ENCODE results near the gene CELF4. TPM values are rescaled to one million over a fixed set of nuclear protein-coding genes. Genes with fewer than 3 reads are reported as not detected.

The CELF4 gene
- total RNA-seq, 2 donors from 2014 or later = not detected

DNA sequence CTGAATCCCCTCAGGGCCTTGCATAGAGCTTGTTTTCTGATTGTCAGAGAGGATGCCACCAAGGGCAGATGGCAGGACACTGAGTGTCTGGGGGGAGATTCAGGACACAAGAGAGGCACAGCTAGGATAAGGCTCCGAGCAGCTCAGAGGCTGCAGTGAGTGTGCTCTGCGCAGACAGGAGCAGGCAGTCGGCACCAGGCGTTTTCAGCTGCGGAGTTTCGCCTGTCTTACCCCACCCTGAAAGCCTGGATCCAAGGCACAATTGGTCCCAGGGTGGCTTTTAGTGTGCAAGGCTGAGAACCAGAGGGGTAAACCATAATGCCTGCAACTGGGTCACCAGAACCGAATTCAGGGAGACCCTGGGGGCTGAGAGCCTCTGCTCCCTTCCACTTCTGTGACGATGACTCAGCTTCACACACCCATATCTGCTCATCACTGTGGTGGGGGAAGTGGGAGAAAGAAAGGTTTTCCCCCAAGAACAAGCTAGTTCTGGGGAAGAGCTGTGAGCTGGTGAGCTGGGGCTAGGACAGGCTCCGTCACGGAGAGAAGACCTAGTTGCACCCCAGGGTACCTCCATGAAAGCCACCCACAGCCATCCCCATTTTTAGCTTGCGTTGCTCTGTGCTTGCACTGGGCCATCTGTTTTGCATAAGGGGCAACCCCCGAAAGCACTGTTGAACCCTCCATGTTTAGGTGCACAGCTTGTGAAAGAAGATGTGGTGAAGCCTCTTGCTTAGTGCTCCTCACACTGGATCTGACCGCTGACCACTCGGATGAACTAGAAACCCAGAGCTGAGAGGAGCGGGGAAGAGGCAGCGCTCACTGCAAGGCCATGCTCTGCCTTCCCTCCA, 173.7 kb downstream of the CELF4 start:
- no peak for ATAC-seq
- H3K36me3 Mint-ChIP-seq (ENCODE audit: low read depth) = peaks cover 7% of the 10 kb centered on the region
- DNase-seq = no peak
- H3K9me3 ChIP-seq (ENCODE audit: control insufficient read depth, low read length, poor library complexity, severe bottlenecking) = no peaks in the 10 kb centered on the region
- no peak overlapping the region for H3K27ac Mint-ChIP-seq
- H3K4me1 Mint-ChIP-seq = peaks cover 5% of the 10 kb centered on the region
- peaks cover 59% of the 10 kb centered on the region for H3K27me3 Mint-ChIP-seq
- H3K4me3 Mint-ChIP-seq = no peak overlapping the region

DNA sequence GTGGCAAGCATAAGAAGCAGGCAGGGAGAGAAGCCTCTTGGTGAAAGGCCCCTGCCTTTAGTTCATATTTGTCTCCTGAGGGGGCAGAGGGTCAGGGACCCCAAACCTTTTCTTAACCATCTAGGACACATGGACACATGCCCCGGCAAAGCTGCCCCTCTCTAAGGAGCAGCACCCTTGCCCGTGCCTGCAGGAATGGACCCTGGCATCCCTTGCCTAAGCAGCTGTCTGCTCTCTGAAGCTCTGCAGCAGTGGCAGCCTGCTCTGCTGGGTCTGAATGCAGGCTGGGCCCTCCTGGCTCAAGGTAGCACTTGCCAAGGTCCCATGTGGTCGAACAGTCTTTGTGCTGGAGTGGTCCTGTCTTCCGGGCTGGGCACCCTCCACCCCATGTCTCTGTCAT, 174.4 kb downstream of the CELF4 start:
- Mint-ChIP-seq H3K27ac (no peak overlapping the region), H3K36me3 (ENCODE audit: low read depth) (peaks cover 8% of the 10 kb centered on the region), H3K4me3 (no peak overlapping the region), H3K4me1 (peaks cover 5% of the 10 kb centered on the region), H3K27me3 (peaks cover 54% of the 10 kb centered on the region)
- no peaks in the 10 kb centered on the region for H3K9me3 ChIP-seq (ENCODE audit: control insufficient read depth, low read length, poor library complexity, severe bottlenecking)
- ATAC-seq (no peak), DNase-seq (no peak)

DNA sequence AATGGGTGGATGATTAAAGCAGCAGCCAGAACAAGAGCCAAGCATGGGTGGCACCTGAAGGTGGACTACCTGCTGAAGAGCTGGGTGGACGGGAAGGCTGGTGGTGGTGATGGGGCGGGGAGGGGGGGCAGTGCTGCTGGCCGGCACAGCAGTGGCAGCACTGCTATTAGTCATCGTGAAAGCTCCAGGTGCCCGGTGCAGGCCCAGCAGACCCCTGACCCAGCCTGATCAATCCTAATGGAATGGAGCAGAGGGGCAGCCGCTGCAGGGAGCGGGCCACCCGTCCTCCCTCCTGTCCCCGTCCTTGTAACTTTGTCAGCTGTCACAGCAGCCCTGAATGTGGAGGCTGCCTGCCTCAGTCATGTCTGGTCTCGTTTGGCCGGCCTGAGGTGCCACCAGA, 174.9 kb downstream of the CELF4 start:
- H3K4me3 Mint-ChIP-seq = no peak overlapping the region
- H3K27ac Mint-ChIP-seq = no peak overlapping the region
- no peak for ATAC-seq
- H3K9me3 ChIP-seq (ENCODE audit: control insufficient read depth, low read length, poor library complexity, severe bottlenecking) = no peaks in the 10 kb centered on the region
- peaks cover 8% of the 10 kb centered on the region for H3K4me1 Mint-ChIP-seq
- peaks cover 54% of the 10 kb centered on the region for H3K27me3 Mint-ChIP-seq
- peaks cover 7% of the 10 kb centered on the region for H3K36me3 Mint-ChIP-seq (ENCODE audit: low read depth)
- DNase-seq = no peak

DNA sequence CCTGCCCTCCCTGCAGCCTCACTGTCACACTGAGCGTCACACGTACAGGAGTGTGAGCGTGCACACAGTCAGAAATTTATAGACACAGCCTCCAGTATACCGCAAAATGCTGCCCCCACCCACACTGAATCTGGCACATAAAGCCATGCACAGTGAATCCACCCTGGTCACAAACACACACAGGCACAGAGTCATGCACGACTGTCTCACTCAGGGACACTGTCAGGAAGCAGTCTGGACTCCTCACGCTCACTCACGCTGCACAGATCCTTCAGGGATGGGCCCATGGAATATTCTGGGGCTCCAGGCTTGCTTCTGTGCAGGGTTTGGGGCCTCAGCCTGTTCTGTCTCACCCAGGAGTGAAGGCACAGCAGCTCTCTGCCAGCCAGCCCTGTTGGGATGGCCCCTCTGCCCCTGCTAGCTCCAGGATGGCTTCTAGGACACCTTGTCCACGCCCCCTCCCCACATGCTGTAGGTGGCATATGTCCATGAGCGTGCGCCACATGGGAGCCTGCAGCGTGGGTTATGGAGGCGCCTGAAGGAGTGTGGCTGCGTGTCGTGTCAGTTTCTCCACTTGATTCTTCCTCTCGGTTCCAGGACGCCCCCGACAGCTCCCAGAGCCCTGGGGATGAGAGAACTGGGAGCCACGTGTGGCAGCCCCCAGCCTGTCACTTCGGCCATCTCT, 175.8 kb downstream of the CELF4 start:
- ATAC-seq (no peak), DNase-seq (no peak)
- peaks cover 4% of the 10 kb centered on the region for H3K4me1 Mint-ChIP-seq
- peaks cover 3% of the 10 kb centered on the region for H3K36me3 Mint-ChIP-seq (ENCODE audit: low read depth)
- peaks cover 48% of the 10 kb centered on the region for H3K27me3 Mint-ChIP-seq
- no peak overlapping the region for H3K4me3 Mint-ChIP-seq
- no peaks in the 10 kb centered on the region for H3K9me3 ChIP-seq (ENCODE audit: control insufficient read depth, low read length, poor library complexity, severe bottlenecking)
- no peak overlapping the region for H3K27ac Mint-ChIP-seq

DNA sequence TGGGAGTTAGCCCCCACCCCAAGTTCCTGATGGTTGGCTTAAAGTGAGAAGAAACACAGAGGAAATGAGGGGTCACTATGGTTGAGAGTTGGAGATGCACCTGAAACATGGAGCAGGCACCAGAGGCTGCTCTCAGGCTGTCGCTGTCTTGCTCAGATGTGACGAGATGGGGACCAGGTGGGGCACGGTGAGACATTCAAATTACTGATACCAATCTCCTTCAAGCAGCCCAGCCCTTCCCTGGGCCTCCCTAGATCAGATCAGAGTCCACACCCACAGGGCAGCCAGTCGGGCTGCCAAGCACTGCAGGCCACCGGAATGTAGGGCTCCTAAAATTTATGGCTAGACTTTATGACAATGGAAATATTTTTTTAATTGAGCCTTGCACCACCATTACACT, 176.6 kb downstream of the CELF4 start:
- Mint-ChIP-seq H3K4me1 (peaks cover 3% of the 10 kb centered on the region), H3K4me3 (no peak overlapping the region), H3K27ac (no peak overlapping the region), H3K27me3 (peaks cover 52% of the 10 kb centered on the region), H3K36me3 (ENCODE audit: low read depth) (peaks cover 2% of the 10 kb centered on the region)
- H3K9me3 ChIP-seq (ENCODE audit: control insufficient read depth, low read length, poor library complexity, severe bottlenecking) = no peaks in the 10 kb centered on the region
- no peak for DNase-seq
- no peak for ATAC-seq

DNA sequence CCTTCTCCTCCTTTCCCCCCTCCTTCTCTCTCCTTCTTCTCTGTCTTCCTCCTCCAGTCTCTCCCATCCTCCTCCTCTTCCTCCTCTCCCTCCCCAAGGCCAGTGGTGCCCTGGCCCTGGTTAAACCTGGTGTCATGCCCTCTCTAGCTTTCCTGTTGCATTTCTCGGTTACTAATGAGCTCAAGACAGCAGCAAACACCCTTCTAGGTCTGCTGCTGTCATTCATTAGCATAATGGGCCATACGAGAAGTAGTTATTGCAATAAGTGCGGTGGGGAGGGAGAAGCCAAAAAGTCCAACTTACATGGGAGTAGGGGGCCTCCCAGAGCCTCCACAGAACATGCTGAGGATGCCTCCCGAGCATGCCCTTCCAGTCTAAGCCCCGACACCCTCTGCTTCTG, 177.2 kb downstream of the CELF4 start:
- ATAC-seq (no peak), DNase-seq (no peak)
- H3K36me3 Mint-ChIP-seq (ENCODE audit: low read depth) = peaks cover 2% of the 10 kb centered on the region
- H3K27me3 Mint-ChIP-seq = peaks cover 55% of the 10 kb centered on the region
- peaks cover 3% of the 10 kb centered on the region for H3K4me1 Mint-ChIP-seq
- H3K9me3 ChIP-seq (ENCODE audit: control insufficient read depth, low read length, poor library complexity, severe bottlenecking) = no peaks in the 10 kb centered on the region
- no peak overlapping the region for H3K4me3 Mint-ChIP-seq
- no peak overlapping the region for H3K27ac Mint-ChIP-seq

DNA sequence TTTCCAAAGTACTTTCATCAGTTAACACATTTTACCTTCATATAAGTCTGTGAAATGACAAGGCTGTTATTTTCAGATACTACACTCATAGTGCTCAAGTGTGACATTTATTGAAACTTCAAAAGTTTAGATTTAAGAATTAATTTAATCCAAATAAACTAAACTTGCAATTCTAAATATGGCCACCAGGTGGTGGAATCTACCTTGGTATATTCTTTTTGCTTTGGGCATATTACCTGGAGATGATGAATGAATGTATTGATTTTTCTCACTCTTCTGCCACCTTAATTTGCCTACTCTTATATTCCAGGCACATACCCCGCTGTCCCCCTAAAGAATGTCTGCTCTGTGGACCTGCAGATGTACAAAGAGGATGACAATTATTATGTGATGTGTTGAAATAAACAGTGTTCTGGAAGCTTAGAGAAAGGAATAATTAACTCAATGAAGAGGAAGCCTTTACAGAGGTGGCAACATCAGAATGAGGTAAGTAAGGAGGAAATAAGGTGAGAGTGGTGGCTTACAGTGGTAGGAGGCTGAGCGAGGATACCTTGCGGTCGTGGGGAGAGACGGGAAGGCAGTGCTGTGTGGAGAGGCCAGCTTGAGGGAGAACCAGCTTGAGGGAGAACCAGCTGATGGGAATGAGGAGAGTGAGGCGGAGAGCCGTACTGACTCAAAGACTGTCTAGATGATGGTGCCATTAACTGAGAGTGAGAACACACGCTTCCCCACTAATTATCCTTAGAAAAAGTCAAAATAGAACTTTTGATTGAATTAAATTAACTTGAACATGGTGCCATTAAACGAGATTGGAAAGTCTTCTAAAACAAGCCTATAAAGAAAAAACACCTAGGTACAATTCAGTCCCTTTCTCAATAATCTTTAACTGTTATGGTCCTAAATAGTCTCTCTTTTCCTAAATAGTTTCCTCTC, 179.5 kb downstream of the CELF4 start:
- Mint-ChIP-seq H3K27ac (no peak overlapping the region), H3K27me3 (peaks cover 37% of the 10 kb centered on the region), H3K4me3 (no peak overlapping the region), H3K36me3 (ENCODE audit: low read depth) (peaks cover 2% of the 10 kb centered on the region), H3K4me1 (peaks cover 3% of the 10 kb centered on the region)
- no peak for ATAC-seq
- DNase-seq = no peak
- no peaks in the 10 kb centered on the region for H3K9me3 ChIP-seq (ENCODE audit: control insufficient read depth, low read length, poor library complexity, severe bottlenecking)

DNA sequence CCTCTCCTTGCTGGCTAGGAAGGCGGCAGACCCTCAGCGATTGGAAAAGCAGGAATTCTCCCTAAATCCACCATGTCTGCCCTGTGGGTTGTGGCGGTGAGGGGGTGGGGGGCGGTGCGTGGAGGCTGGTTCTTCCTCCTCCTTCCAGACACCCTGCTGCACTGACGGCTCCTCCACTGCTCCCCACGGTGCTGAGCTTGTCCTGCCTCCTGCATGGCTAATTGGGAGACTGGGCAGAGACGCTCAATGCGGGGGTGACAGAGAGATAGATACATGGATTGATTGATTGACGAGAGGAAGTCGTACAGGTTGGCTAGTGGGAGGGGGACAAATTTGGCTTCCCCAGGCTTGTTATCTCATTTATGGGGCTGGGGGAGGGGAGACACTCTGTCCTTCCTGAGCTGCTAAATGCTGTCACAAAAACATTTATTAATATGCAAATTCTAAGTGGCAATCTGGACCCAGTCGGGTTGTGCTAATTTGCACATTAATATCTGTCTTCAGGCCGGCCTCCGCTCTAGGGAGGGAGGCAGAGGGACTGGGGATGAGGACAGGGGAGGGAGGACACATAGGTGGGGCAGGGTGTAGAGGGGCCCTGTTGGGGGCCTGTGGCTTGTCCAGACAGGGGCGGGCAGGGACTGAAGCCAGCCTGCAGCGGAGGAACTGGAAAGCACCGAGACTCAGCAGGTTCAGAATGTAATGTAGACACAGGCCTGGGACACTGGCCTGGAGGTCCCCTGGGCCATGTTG, 181.6 kb downstream of the CELF4 start:
- H3K36me3 Mint-ChIP-seq (ENCODE audit: low read depth) = peaks cover 2% of the 10 kb centered on the region
- ATAC-seq = no peak
- no peak overlapping the region for H3K4me3 Mint-ChIP-seq
- H3K4me1 Mint-ChIP-seq = peaks cover 3% of the 10 kb centered on the region
- H3K27me3 Mint-ChIP-seq = peaks cover 26% of the 10 kb centered on the region
- DNase-seq = no peak
- H3K9me3 ChIP-seq (ENCODE audit: control insufficient read depth, low read length, poor library complexity, severe bottlenecking) = no peaks in the 10 kb centered on the region
- no peak overlapping the region for H3K27ac Mint-ChIP-seq

DNA sequence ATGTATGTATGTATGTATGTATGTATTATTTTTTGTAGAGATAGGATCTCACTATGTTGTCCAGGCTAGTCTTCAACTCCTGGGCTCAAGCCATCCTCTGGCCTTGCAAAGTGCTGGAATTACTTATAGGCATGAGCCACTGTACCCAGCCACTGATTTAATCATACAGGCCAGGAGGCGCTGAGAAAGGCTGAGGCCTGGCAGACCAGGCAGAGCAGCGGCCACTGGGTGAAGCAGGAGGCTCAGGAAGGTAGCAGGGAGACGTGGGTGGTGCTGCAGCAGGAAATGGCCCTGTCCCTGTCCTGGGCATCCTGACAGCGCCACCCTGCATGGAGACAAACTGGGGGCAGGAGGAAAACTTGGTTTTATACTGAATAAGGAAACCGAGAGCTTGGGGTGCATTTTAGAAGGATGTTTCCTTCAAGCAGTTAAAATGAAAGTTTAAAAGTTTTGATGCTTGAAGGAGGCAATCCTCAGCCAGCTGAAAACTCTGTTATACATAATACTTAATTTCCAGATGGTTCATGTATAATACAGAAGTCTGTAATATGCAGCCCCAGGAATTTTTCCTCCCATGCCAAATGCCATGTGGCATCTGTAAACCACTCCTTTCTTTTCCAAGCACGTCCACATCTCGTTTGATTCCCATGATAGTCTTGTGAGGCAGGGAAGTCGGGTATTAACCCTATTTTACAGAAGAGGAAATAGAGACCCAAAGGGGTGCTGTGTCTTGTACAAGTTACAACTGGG, 182.4 kb downstream of the CELF4 start:
- no peak overlapping the region for H3K27ac Mint-ChIP-seq
- H3K4me3 Mint-ChIP-seq = no peak overlapping the region
- peaks cover 3% of the 10 kb centered on the region for H3K4me1 Mint-ChIP-seq
- H3K36me3 Mint-ChIP-seq (ENCODE audit: low read depth) = peaks cover 2% of the 10 kb centered on the region
- H3K27me3 Mint-ChIP-seq = peaks cover 26% of the 10 kb centered on the region
- no peak for DNase-seq
- no peak for ATAC-seq
- H3K9me3 ChIP-seq (ENCODE audit: control insufficient read depth, low read length, poor library complexity, severe bottlenecking) = no peaks in the 10 kb centered on the region

DNA sequence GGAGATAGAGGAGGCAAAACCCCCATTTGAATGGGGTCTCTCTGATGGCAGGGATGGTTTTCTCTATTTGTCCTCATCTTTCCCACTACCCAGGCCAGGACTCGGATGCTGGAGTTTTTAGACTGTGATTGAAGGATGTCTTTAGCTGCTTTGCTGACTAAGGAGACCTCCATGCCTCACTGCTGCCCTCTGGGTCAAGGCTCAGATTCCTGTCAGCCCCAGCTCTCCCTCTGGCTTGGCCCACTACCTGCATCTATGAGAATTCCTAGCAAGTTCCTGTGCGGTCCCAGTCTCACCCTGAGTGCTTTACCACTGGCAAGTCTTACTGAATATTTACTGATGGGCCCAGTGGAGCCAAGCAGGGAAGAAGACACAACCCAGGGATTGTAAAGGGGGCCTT, 184.0 kb downstream of the CELF4 start:
- DNase-seq (no peak), ATAC-seq (no peak)
- H3K27me3 Mint-ChIP-seq = peaks cover 21% of the 10 kb centered on the region
- no peaks in the 10 kb centered on the region for H3K9me3 ChIP-seq (ENCODE audit: control insufficient read depth, low read length, poor library complexity, severe bottlenecking)
- no peak overlapping the region for H3K27ac Mint-ChIP-seq
- H3K36me3 Mint-ChIP-seq (ENCODE audit: low read depth) = peaks cover 2% of the 10 kb centered on the region
- H3K4me3 Mint-ChIP-seq = no peak overlapping the region
- H3K4me1 Mint-ChIP-seq = peaks cover 3% of the 10 kb centered on the region

DNA sequence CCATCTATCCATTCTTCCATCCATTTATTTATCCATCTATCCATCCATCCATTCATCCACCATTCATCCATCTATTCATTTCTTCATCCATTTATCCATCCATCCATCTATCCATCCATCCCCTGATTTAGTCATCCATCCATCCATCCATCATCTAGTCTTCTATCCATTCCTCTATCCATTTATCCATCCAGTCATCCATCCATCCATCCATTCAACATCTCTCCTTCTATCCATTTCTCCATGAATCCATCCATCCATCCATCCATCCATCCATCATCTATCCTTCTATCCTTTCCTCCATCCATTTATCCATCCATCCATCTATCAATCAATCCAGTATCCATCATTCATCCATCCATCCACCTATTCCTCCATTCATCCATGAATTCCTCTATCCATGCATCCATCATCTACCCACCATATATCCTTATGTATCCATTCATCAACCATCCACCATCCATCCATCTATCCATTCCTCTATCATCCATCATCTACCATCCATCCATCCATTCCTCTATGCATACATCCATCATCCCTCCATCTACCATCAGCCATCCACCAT, 185.0 kb downstream of the CELF4 start:
- Mint-ChIP-seq H3K27me3 (peaks cover 13% of the 10 kb centered on the region), H3K4me3 (no peak overlapping the region), H3K27ac (no peak overlapping the region), H3K36me3 (ENCODE audit: low read depth) (no peaks in the 10 kb centered on the region), H3K4me1 (no peaks in the 10 kb centered on the region)
- ATAC-seq (no peak), DNase-seq (no peak)
- no peaks in the 10 kb centered on the region for H3K9me3 ChIP-seq (ENCODE audit: control insufficient read depth, low read length, poor library complexity, severe bottlenecking)

All from T-helper 17 cell (primary cell).